Activated CD8-positive, alpha-beta T cell treated with anti-CD3 and anti-CD28 coated beads for 36 hours (primary cell): ENCODE measurements around the gene EML1. TPM values are rescaled to one million over a fixed set of nuclear protein-coding genes. Genes with fewer than 3 reads are reported as not detected.

Source experiments
- ATAC-seq: fragments of 200-7000 bp; cut with Tn5 transposase; one replicate; pipeline ENCODE4 v1.10.0; 2021; ENCODE audit warnings: mild to moderate bottlenecking, moderate library complexity
- CTCF ChIA-PET: fragments of 350-600 bp; sonication (Branson Sonifier 250); formaldehyde crosslinking; loops from one replicate; lab custom pipeline; 2021; ENCODE audit warnings: antibody characterized with exemption; lab: Charles Lee
- POLR2A ChIA-PET: fragments of 350-600 bp; sonication (Branson Sonifier 250); formaldehyde crosslinking; loops from one replicate; lab custom pipeline; 2021; ENCODE audit warnings: antibody characterized with exemption; lab: Charles Lee
- DNase-seq: peaks from one replicate; pipeline ENCODE4 v3.0.0-alpha.2; 2020
- H3K27ac Mint-ChIP-seq: one replicate; pipeline ENCODE4 v1.8.0; 2021; ENCODE audit warnings: mild to moderate bottlenecking, mixed read lengths
- H3K27me3 Mint-ChIP-seq: one replicate; pipeline ENCODE4 v1.8.0; 2021; ENCODE audit warnings: mixed read lengths
- H3K36me3 Mint-ChIP-seq: one replicate; pipeline ENCODE4 v1.8.0; 2021; ENCODE audit warnings: low read depth, mixed read lengths
- H3K4me1 Mint-ChIP-seq: one replicate; pipeline ENCODE4 v1.8.0; 2021; ENCODE audit warnings: low read depth, mixed read lengths
- H3K4me3 Mint-ChIP-seq: one replicate; pipeline ENCODE4 v1.8.0; 2021; ENCODE audit warnings: mild to moderate bottlenecking, moderate library complexity, mixed read lengths
- H3K9me3 Mint-ChIP-seq: one replicate; pipeline ENCODE4 v1.8.0; 2021; ENCODE audit warnings: mixed read lengths
- intact Hi-C: fragments of 100-400 bp; cut with micrococcal nuclease; formaldehyde crosslinking; loops from one replicate; pipeline ENCODE4 v1.10.0; 2022
- total RNA-seq, 2 experiments: library from RNA; stranded (reverse); gene quantifications; one replicate each; pipeline ENCODE4 v1.2.3, GENCODE V29; 2021
- TF ChIP-seq, protein P1 (sequence below): fragments of 200-600 bp; IDR thresholded peaks from one replicate; pipeline ENCODE4 v1.8.0; 2022; ENCODE audit warnings: antibody characterized with exemption, mild to moderate bottlenecking

The EML1 gene
- total RNA-seq, 2 experiments from 2014 or later: 0.56 to 0.70 TPM

- ChIA-PET POLR2A (interaction anchor here (1.4 kb wide), 1 partner anchor 85 kb away, joined by 4 read pairs; the partner anchor contains the start of gene EVL), CTCF (interaction anchor here (3.8 to 6.2 kb wide), 3 partner anchors 45 to 128 kb away, joined by 21 to 63 read pairs (median 52); no protein-coding TSS in a partner anchor)
- Mint-ChIP-seq H3K27ac (no peak overlapping the region), H3K36me3 (no peaks in the 10 kb centered on the region), H3K4me3 (no peak overlapping the region), H3K9me3 (no peaks in the 10 kb centered on the region), H3K27me3 (no peaks in the 10 kb centered on the region), H3K4me1 (peaks cover 16% of the 10 kb centered on the region)
- intact Hi-C loops: loop anchor here (5.0 kb wide), 2 partner anchors 87 to 212 kb away; partner anchors contain the start of gene EVL
- ATAC-seq (no peak), DNase-seq (no peak)
- TF ChIP-seq, protein P1, sequence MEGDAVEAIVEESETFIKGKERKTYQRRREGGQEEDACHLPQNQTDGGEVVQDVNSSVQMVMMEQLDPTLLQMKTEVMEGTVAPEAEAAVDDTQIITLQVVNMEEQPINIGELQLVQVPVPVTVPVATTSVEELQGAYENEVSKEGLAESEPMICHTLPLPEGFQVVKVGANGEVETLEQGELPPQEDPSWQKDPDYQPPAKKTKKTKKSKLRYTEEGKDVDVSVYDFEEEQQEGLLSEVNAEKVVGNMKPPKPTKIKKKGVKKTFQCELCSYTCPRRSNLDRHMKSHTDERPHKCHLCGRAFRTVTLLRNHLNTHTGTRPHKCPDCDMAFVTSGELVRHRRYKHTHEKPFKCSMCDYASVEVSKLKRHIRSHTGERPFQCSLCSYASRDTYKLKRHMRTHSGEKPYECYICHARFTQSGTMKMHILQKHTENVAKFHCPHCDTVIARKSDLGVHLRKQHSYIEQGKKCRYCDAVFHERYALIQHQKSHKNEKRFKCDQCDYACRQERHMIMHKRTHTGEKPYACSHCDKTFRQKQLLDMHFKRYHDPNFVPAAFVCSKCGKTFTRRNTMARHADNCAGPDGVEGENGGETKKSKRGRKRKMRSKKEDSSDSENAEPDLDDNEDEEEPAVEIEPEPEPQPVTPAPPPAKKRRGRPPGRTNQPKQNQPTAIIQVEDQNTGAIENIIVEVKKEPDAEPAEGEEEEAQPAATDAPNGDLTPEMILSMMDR: no peak
Observed at GRCh38 chr14:99980299-99980698, 187.1 kb downstream of the EML1 start.

DNA sequence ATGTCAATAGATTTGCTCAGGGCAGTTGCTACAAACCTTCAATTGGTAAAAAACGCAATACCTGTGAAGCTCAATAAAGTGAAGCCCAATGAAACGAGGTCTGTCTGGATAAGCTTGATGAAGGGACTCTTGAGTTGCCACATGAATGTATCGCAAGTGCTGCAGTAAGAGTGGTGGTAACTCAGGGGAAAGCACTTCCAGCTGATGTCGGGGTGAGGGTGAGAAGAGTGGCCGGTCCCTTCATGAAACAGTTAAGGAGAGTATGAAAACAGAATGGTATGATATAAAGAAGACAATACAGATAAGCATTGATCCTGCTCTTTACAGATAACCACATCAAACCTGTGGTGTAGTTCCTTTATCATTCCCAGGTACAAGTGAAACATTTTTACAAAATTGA is 188.6 kb downstream of the EML1 start:
- POLR2A ChIA-PET: interaction anchor here (0.6 to 1.4 kb wide), 2 partner anchors 84 to 169 kb away, joined by 3 to 4 read pairs; partner anchors contain the start of gene EVL
- Mint-ChIP-seq H3K27ac (no peak overlapping the region), H3K9me3 (peaks cover 3% of the 10 kb centered on the region), H3K4me1 (peaks cover 16% of the 10 kb centered on the region), H3K27me3 (no peaks in the 10 kb centered on the region), H3K4me3 (no peak overlapping the region), H3K36me3 (no peaks in the 10 kb centered on the region)
- ATAC-seq: no peak
- DNase-seq: no peak
- CTCF ChIA-PET: interaction anchor here (0.6 to 6.2 kb wide), 24 partner anchors 8 to 259 kb away, joined by 3 to 63 read pairs (median 4); partner anchors contain the start of gene EVL
- TF ChIP-seq, protein P1: no peak
- intact Hi-C loops: loop anchor here (2.0 to 5.0 kb wide), 3 partner anchors 85 to 210 kb away; partner anchors contain the start of gene EVL

GRCh38 chr14:99982537-99983250 is 189.5 kb downstream of the EML1 start:
- POLR2A ChIA-PET: interaction anchor here (0.9 to 1.6 kb wide), 4 partner anchors 12 to 125 kb away, joined by 3 to 5 read pairs (median 4); no protein-coding TSS in a partner anchor
- intact Hi-C loops: loop anchor here (2.0 to 5.0 kb wide), 3 partner anchors 85 to 210 kb away; partner anchors contain the start of gene EVL

DNA sequence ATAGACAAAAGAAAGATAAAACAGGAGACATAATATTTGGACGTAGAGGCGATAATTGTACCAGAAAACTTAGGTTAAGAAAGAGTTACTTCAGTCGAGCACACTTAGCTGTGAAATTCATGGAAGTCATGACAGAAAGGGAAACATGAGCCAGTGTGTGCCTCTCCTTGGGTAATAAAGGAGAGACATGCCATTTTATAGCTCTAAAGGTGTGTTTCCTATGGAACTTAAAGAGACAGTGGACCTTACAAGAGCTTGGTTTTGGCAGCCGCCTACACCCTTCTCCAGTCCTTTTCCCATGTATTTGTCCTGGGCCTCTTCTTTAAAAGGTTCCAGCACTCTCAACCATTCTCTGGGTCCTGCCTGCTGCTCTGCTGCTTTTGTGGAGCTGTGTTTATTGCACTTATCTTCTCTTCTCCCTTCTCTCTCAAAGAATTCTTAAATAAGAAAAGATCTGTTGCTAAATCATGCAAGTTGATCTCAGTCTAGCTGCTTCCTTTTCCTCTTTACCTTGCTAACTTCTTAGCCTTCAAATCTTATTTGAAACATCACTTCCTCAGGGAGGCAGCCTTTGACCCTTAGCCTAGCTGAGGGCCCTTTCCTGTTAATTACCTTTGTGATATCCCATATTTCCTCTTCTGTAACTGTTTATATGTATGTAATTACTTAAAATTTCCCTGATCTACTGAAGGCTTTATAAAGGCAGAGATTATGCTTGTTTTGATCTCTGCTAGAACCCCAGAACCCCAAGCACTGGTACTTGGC is 190.2 kb downstream of the EML1 start:
- POLR2A ChIA-PET: interaction anchor here (0.7 to 1.6 kb wide), 5 partner anchors 12 to 124 kb away, joined by 3 to 5 read pairs (median 3); no protein-coding TSS in a partner anchor
- Mint-ChIP-seq H3K27ac (no peak overlapping the region), H3K36me3 (no peaks in the 10 kb centered on the region), H3K27me3 (no peaks in the 10 kb centered on the region), H3K4me3 (no peak overlapping the region), H3K4me1 (peaks cover 16% of the 10 kb centered on the region), H3K9me3 (peaks cover 3% of the 10 kb centered on the region)
- intact Hi-C loops: loop anchor here (2.0 to 5.0 kb wide), 3 partner anchors 84 to 209 kb away; partner anchors contain the start of gene EVL
- no peak for DNase-seq
- no peak for ATAC-seq
- CTCF ChIA-PET: interaction anchor here (0.7 to 6.2 kb wide), 42 partner anchors 7 to 394 kb away, joined by 3 to 63 read pairs (median 5); partner anchors contain the start of gene EVL
- TF ChIP-seq, protein P1: no peak

More at GRCh38 chr14:99982537-99983250, 189.5 kb downstream of the EML1 start:
- CTCF ChIA-PET: interaction anchor here (0.7 to 6.2 kb wide), 47 partner anchors 8 to 395 kb away, joined by 3 to 63 read pairs (median 4); partner anchors contain the start of gene EVL
- Mint-ChIP-seq H3K27me3 (no peaks in the 10 kb centered on the region), H3K4me3 (no peak overlapping the region), H3K4me1 (peaks cover 16% of the 10 kb centered on the region), H3K9me3 (peaks cover 3% of the 10 kb centered on the region), H3K27ac (no peak overlapping the region), H3K36me3 (no peaks in the 10 kb centered on the region)
- TF ChIP-seq, protein P1: peak; percentile 96
- peak; percentile 100 for ATAC-seq
- peak; percentile 68 for DNase-seq
